Progenitor cell of endocrine pancreas (in vitro differentiated cells): Measurements from ENCODE around the gene DIPK2B. TPM values are rescaled to one million over a fixed set of nuclear protein-coding genes. Genes with fewer than 3 reads are reported as not detected.

Experiments
- DNase-seq: peaks from one replicate; pipeline ENCODE4 v3.0.0; 2021; ENCODE audit warnings: low spot score; ENCODE audit not compliant: unreplicated experiment
- H3K27ac Mint-ChIP-seq: 2 replicates; pipeline ENCODE4 v1.8.0; 2021; ENCODE audit warnings: mild to moderate bottlenecking, moderate library complexity, mixed read lengths
- H3K27me3 Mint-ChIP-seq: 2 replicates; pipeline ENCODE4 v1.8.0; 2021; ENCODE audit warnings: mixed read lengths
- H3K36me3 Mint-ChIP-seq: 2 replicates; pipeline ENCODE4 v1.8.0; 2022; ENCODE audit warnings: mixed read lengths; ENCODE audit not compliant: insufficient read depth
- H3K4me1 Mint-ChIP-seq: 2 replicates; pipeline ENCODE4 v1.8.0; 2021; ENCODE audit warnings: low read depth, mixed read lengths
- H3K4me3 Mint-ChIP-seq: 2 replicates; pipeline ENCODE4 v1.8.0; 2021; ENCODE audit warnings: low read depth, mild to moderate bottlenecking, moderate library complexity, mixed read lengths
- H3K9me3 Mint-ChIP-seq: 2 replicates; pipeline ENCODE4 v1.8.0; 2021; ENCODE audit warnings: low read depth, mixed read lengths
- total RNA-seq: library from RNA; stranded (reverse); gene quantifications from 2 replicates; pipeline ENCODE4 v1.2.1, GENCODE V29; 2021
- TF ChIP-seq, protein P1 (sequence below): fragments of 200-600 bp; sonication (generic); IDR thresholded peaks from one replicate; pipeline ENCODE4 v1.5.0; 2021; ENCODE audit warnings: antibody characterized with exemption, mild to moderate bottlenecking; ENCODE audit not compliant: unreplicated experiment

DIPK2B gene
- total RNA-seq, 1 donor from 2014 or later: not detected

DNA sequence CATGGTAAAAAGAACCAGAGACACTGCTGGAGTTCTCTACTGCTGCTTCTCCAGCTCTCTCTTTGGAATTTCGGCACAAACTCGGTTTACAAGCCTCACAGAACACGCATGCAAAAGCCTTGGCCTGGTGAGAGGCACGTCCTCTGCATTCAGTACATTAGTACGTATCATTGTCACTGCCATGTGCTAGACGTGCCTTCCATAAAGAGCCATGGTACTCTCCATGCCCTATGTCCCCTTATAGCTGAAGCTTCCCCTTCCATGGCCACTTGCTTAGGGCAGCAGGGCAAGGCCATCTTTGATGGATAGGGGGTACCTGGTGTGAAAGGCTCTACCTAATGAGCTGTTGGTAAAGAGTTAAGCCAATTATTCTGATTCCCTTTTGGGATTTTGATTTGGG, 35.0 kb downstream of the DIPK2B start:
- no peak overlapping the region for H3K27ac Mint-ChIP-seq
- H3K4me3 Mint-ChIP-seq: no peak overlapping the region
- TF ChIP-seq, protein P1, sequence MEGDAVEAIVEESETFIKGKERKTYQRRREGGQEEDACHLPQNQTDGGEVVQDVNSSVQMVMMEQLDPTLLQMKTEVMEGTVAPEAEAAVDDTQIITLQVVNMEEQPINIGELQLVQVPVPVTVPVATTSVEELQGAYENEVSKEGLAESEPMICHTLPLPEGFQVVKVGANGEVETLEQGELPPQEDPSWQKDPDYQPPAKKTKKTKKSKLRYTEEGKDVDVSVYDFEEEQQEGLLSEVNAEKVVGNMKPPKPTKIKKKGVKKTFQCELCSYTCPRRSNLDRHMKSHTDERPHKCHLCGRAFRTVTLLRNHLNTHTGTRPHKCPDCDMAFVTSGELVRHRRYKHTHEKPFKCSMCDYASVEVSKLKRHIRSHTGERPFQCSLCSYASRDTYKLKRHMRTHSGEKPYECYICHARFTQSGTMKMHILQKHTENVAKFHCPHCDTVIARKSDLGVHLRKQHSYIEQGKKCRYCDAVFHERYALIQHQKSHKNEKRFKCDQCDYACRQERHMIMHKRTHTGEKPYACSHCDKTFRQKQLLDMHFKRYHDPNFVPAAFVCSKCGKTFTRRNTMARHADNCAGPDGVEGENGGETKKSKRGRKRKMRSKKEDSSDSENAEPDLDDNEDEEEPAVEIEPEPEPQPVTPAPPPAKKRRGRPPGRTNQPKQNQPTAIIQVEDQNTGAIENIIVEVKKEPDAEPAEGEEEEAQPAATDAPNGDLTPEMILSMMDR: no peak
- H3K27me3 Mint-ChIP-seq: no peaks in the 10 kb centered on the region
- no peak for DNase-seq
- H3K36me3 Mint-ChIP-seq: no peaks in the 10 kb centered on the region
- peaks cover 13% of the 10 kb centered on the region for H3K9me3 Mint-ChIP-seq
- no peaks in the 10 kb centered on the region for H3K4me1 Mint-ChIP-seq

DNA sequence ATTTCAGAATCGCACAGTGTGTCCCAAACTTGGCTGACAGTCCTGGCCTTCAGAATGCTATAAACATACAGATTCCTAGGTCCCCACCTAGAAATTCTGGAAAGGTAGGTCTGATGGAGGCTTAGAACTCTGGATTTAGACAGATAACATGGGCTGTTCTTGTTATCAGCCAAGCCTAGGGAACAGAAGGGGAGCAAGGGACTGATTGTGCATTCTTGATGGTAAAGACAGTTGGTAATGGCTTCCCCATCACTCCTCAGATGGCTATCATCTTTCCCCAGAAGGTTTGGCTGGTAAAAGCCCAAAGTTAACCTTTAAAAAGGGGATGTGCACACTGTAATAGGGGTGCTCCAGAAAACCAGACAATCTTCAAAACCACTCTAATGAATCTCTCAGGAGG, 35.7 kb downstream of the DIPK2B start:
- H3K27ac Mint-ChIP-seq: no peak overlapping the region
- peaks cover 18% of the 10 kb centered on the region for H3K9me3 Mint-ChIP-seq
- H3K27me3 Mint-ChIP-seq: no peaks in the 10 kb centered on the region
- DNase-seq: no peak
- TF ChIP-seq, protein P1: no peak
- H3K4me3 Mint-ChIP-seq: no peak overlapping the region
- no peaks in the 10 kb centered on the region for H3K4me1 Mint-ChIP-seq
- H3K36me3 Mint-ChIP-seq: no peaks in the 10 kb centered on the region

DNA sequence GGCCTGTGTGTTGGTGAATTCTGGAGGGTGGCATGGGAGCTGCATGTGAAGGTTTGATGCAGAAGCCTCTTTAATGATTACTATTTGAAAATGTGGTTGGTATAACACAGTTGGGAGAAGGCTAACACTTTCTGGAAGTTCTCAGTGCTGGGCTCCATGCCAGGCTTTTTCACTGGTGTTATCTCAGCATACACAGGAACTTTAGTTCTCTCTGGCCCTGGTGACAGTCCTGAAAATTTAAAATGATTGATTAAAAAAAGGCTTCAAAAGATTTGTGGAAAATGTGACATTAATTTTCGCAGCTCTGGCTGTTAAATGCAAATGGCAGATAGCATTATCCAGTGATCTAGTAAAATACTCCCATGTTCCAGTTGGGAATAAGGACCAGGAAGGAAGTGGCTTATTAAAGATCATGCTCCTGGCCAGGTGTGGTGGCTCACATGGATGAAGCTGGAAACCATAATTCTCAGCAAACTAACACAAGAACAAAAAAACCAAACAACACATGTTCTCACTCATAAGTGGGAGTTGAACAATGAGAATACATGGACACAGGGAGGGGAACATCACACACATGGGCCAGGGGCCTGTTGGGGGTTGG, 36.6 kb downstream of the DIPK2B start:
- TF ChIP-seq, protein P1: no peak
- peaks cover 13% of the 10 kb centered on the region for H3K9me3 Mint-ChIP-seq
- H3K36me3 Mint-ChIP-seq: no peaks in the 10 kb centered on the region

GRCh38 chrX:45157647-45158046, 43.0 kb downstream of the DIPK2B start:
- TF ChIP-seq, protein P1: no peak
- H3K36me3 Mint-ChIP-seq: no peaks in the 10 kb centered on the region
- H3K4me1 Mint-ChIP-seq: no peaks in the 10 kb centered on the region
- peaks cover 26% of the 10 kb centered on the region for H3K9me3 Mint-ChIP-seq
- no peaks in the 10 kb centered on the region for H3K27me3 Mint-ChIP-seq
- no peak overlapping the region for H3K27ac Mint-ChIP-seq
- no peak for DNase-seq
- no peak overlapping the region for H3K4me3 Mint-ChIP-seq

More for the DNA sequence above, 36.6 kb downstream of the DIPK2B start:
- DNase-seq: no peak
- Mint-ChIP-seq H3K4me1 (no peaks in the 10 kb centered on the region), H3K4me3 (no peak overlapping the region), H3K27me3 (no peaks in the 10 kb centered on the region), H3K27ac (no peak overlapping the region)

DNA sequence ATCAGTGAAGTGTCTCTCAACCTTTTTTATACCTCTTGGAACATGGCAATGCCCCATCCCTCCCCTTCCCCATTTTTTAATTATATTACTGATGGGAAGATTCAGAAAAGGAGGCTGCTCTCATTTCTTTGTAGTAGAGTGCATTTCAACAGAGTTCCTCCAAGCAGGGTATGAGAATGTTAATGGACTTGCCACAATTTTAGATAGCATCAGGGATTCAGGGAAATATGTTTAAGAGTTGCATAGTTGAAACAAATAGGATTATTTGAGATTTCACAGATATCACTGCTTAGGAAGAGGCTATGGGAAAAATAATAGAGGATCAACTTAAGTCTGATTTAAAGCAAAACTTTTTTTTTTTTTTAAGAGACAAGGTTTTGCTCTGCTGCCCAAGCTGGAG, 46.2 kb downstream of the DIPK2B start:
- Mint-ChIP-seq H3K27ac (no peak overlapping the region), H3K4me1 (no peaks in the 10 kb centered on the region), H3K27me3 (no peaks in the 10 kb centered on the region), H3K4me3 (no peak overlapping the region), H3K9me3 (peaks cover 15% of the 10 kb centered on the region), H3K36me3 (no peaks in the 10 kb centered on the region)
- DNase-seq: no peak
- TF ChIP-seq, protein P1: no peak
